VCaP (cell line): ENCODE measurements around the gene MFAP3.

Experiments used
- H3K27ac ChIP-seq: fragments of 450-650 bp; 2 replicates; pipeline ENCODE4 v1.5.1; 2017
- TF ChIP-seq, protein P1 (sequence below): fragments of 450-650 bp; conservative IDR thresholded peaks from 2 replicates; pipeline ENCODE4 v1.5.1; 2017; ENCODE audit warnings: mild to moderate bottlenecking, moderate library complexity

The MFAP3 gene

DNA sequence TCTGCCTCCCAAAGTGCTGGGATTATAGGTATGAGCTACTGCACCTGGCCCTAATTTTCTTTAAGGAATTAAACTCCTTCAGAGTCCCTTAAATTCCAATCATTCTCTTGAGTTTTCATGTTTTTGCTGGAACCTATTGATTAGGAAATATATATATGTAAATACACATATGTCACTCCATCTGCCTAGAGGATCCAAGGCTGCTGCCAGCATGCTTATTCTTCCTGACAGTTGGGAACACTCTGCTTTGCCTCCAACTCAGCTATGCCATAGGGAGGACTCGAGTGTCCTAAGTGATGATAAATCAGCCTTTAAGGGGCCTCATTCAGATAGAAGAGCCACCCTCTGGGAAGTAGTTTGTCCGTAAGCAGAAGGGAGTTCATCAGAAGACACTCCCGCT lies 21.8 kb downstream of the MFAP3 start:
- H3K27ac ChIP-seq = no peak overlapping the region
- TF ChIP-seq, protein P1, sequence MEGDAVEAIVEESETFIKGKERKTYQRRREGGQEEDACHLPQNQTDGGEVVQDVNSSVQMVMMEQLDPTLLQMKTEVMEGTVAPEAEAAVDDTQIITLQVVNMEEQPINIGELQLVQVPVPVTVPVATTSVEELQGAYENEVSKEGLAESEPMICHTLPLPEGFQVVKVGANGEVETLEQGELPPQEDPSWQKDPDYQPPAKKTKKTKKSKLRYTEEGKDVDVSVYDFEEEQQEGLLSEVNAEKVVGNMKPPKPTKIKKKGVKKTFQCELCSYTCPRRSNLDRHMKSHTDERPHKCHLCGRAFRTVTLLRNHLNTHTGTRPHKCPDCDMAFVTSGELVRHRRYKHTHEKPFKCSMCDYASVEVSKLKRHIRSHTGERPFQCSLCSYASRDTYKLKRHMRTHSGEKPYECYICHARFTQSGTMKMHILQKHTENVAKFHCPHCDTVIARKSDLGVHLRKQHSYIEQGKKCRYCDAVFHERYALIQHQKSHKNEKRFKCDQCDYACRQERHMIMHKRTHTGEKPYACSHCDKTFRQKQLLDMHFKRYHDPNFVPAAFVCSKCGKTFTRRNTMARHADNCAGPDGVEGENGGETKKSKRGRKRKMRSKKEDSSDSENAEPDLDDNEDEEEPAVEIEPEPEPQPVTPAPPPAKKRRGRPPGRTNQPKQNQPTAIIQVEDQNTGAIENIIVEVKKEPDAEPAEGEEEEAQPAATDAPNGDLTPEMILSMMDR = no peak

DNA sequence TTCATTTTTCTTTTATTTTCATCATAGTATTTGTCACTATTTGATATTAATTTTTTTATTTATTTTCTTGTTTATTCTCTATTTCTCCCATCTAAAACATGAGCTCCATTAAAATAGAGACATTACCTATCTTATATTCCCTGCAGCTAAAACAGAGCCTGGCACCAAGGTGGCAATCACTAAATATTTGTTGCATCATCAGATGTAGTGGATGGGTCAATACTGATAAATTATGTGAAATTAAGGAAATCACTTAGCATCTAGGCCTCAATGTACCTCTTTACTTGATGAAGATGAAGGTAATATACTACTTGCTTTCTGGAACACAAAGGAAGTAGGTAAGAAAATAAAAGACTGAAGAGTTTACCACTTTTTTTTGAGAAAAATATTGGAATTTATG lies 24.6 kb downstream of the MFAP3 start:
- no peak overlapping the region for H3K27ac ChIP-seq
- TF ChIP-seq, protein P1 = no peak

DNA sequence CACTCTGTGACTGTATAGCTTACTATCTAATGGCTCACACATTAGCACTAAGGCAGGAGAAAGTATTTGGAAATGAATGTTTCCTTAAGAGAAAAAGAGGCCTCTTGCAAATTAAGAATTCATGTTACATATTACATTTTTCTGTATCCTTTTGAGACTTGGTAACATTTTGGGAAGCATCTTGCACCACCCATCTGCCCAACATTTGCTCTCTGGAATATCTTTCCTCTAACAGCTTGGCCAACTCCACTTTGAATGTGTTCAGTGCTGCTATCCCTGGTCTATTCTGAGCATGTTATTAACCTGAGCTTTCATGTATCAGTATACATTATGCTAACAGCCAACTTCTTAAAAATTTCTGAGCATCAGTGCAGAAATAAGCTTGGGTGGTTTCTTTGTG lies 27.2 kb downstream of the MFAP3 start:
- no peak overlapping the region for H3K27ac ChIP-seq
- TF ChIP-seq, protein P1 = no peak

DNA sequence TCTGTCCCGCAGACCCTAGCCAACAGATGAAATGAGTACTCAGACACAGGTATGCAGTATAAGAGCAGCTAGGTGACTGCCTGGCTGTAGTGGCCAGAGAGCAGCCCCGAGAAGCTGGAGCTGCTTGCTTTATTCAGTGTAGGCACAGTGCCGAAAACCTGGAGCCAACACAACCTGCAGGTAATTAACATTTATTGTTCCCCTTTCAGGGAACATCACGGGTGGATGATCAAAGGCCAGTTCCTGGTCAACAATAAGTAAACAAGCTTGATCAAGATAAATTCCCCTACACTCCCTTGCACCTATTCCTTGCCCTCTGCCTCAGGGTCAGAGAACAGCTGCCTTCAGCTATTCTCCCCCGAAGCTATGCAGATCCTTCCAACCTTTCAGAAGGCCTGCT lies 31.1 kb downstream of the MFAP3 start:
- peak overlapping the region; percentile 53 for H3K27ac ChIP-seq

DNA sequence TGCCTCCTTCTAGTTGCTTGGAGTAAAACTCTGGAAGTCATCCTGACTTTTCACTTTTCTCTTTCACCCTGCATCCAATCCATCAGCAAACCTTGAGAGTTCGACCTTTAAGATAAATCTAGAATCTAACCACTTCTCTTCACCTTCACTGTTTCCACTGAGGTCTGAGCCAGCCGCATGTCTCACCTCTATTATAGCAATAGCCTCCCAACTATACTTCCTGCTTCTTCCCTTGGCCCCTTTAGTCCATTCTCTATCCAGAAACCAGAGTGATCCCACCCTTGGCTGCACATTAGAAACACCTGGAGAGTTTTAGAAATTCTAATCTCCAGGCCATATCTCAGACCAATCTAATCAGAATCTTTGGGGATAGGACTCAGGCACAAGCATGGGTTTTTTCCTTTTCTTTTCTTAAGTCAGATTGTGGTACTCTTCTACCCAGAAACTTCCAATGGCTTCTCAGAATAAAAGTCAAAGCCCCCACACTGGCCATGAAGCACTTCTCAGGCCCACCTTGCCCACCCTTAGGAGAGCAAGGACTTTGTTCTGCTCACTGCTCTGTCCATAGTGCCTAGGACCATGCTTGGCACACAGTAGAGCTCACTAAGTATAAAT lies 33.1 kb downstream of the MFAP3 start:
- peak overlapping the region; percentile 59; the same call in 1 of the 2 replicates for H3K27ac ChIP-seq
- TF ChIP-seq, protein P1 = no peak

DNA sequence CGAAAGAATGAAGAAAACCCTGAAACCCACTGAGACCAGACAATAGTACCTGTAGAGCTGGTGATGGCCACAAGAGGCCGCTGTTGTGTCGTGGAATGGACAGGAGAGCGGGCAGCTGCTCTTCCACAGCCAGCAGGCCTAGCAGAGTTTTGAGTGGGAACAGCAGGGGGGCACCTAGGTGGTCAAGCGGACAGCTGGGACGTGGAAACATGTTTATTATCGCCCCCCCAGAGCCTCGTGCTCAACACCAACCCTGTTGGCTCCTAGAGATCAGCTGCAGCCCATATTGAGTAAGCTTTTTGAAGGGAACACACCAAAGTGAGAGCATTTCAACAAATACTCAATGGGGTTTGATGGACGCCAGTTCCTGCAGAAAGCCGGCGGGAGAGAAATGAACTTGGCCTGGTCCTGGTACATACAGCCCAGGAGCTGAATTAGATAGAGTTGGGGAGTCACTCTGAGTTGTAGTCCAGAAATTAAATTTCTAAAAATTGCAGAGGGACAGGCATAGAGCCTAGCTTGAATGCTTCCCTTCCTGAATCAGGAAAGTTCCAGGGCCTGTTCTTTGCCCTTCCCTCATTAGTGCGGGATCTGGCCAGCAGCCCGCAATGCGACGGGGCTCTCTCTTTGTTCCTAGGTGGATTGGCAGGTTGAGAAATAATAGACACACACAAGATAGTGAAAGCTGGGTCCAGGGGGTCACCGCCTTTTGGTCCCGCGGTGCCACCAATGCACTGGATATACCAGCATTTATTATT lies 33.8 kb downstream of the MFAP3 start:
- TF ChIP-seq, protein P1 = peak; percentile 84
- peak overlapping the region; percentile 59 for H3K27ac ChIP-seq

DNA sequence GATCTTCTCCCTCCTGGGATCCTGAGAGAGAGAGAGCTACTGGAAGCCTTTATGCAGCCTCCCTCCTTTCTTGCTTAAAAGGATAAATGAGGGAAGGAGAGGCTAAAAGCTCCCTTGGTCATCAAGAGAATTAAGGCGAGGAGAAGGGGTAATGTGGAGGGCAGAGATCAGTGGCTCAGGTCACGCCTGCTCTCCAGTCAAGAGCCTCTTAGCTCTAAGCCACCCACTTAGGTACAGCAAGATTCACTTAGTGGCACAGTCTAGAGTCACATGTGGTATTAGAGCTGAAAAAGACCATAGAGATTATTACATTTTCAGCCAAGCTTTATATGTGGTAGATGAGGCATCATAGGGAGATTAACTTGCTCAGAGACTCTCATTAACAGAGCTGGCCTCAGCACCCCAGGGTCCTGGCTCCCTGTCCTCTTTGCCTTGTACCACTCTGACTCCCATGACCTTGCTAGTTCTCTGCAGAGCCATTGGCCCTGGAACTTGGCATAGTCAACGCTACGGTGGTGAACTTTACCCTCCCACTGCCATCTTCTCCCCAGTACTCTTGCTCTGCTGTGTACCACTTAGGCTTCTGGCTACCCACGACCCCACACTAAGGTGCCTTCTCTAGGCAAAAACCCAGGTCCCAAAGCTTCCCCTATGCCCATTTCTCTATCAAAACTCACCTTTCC lies 37.6 kb downstream of the MFAP3 start:
- TF ChIP-seq, protein P1 = no peak
- no peak overlapping the region for H3K27ac ChIP-seq
